Smooth muscle cell (in vitro differentiated cells): ENCODE results near the gene GRB10. TPM values are rescaled to one million over a fixed set of nuclear protein-coding genes. Genes with fewer than 3 reads are reported as not detected.

Experiments
- DNase-seq: peaks from one replicate; lab custom pipeline; 2025; ENCODE audit not compliant: unreplicated experiment; lab: John Stamatoyannopoulos, UW
- H2AFZ ChIP-seq: fragments of 200-600 bp; sonication (generic); 2 replicates; pipeline ENCODE4 v1.6.0; 2016; ENCODE audit warnings: antibody characterized with exemption, low read depth, mild to moderate bottlenecking
- H3F3A ChIP-seq: fragments of 200-600 bp; sonication (generic); 2 replicates; pipeline ENCODE4 v1.6.0; 2017; ENCODE audit warnings: antibody characterized with exemption, low read depth
- H3K27ac ChIP-seq: fragments of 200-600 bp; sonication (generic); 2 replicates; pipeline ENCODE4 v1.5.1; 2016; ENCODE audit warnings: low read depth, mild to moderate bottlenecking
- H3K27me3 ChIP-seq: fragments of 200-600 bp; sonication (generic); 2 replicates; pipeline ENCODE4 v1.6.1; 2016; ENCODE audit warnings: low read depth, mild to moderate bottlenecking
- H3K36me3 ChIP-seq: fragments of 200-600 bp; sonication (generic); 2 replicates; pipeline ENCODE4 v1.5.1; 2016; ENCODE audit warnings: low read depth
- H3K4me1 ChIP-seq: fragments of 200-600 bp; sonication (generic); 2 replicates; pipeline ENCODE4 v1.5.1; 2016; ENCODE audit warnings: low read depth
- H3K4me2 ChIP-seq: fragments of 200-600 bp; sonication (generic); 2 replicates; pipeline ENCODE4 v1.6.0; 2016; ENCODE audit warnings: mild to moderate bottlenecking
- H3K4me3 ChIP-seq: fragments of 200-600 bp; sonication (generic); 2 replicates; pipeline ENCODE4 v1.5.1; 2016; ENCODE audit warnings: mild to moderate bottlenecking
- H3K79me2 ChIP-seq: fragments of 200-600 bp; sonication (generic); 2 replicates; pipeline ENCODE4 v1.6.0; 2016; ENCODE audit warnings: low read depth, mild to moderate bottlenecking
- H3K9ac ChIP-seq: fragments of 200-600 bp; sonication (generic); 2 replicates; pipeline ENCODE4 v1.6.0; 2016; ENCODE audit warnings: low read depth
- H3K9me3 ChIP-seq: fragments of 200-600 bp; sonication (generic); replicated peaks from 2 replicates; pipeline ENCODE4 v1.5.1; 2016; ENCODE audit warnings: low read depth
- H4K20me1 ChIP-seq: fragments of 200-600 bp; sonication (generic); 2 replicates; pipeline ENCODE4 v1.6.0; 2016; ENCODE audit warnings: low read depth
- WGBS: methylation state at CpG from one replicate; pipeline ENCODE4 v1.1.7; 2016; ENCODE audit warnings: low lambda C conversion rate; 5-methylcytosine and 5-hydroxymethylcytosine counted together
- polyA plus RNA-seq: library from polyadenylated mRNA; unstranded; fragments of >200 nt; fragmentation: Nextera tagmentation; extraction: Ambion mirVana; gene quantifications from 2 replicates; pipeline ENCODE4 v1.2.1, GENCODE V29; 2016
- total RNA-seq: library from RNA; depleted of rRNA; stranded (reverse); fragments of >200 nt; gene quantifications from 2 replicates; pipeline ENCODE4 v1.2.3, GENCODE V29; 2014
- TF ChIP-seq, protein P1 (sequence below): fragments of 200-600 bp; sonication (generic); IDR thresholded peaks from 2 replicates; pipeline ENCODE4 v1.5.1; 2017; ENCODE audit warnings: borderline replicate concordance, mild to moderate bottlenecking, antibody characterized with exemption; ENCODE audit not compliant: insufficient read depth, poor library complexity, severe bottlenecking

The GRB10 gene
- total and polyA plus RNA-seq, 2 experiments from 2014 or later = 18.0 to 20.1 TPM

DNA sequence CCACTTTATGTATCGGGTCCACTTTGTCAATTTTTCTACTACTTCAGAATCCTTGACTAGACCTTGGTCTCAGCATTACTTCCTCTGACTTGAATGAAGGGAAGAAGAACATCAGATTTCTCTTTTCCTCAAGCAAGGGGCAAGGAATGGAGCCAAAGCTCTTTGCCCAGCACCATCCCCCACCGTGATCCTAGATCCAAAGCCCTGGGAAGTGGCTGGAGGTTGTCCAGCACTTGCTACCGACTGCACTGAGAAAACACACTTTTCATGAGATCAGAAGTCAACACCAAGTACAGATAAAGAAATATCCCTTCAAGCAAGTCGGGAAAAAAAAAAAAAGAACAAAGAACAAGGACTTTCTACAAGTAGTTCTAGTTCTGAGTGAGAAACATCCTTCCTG is 115.4 kb downstream of the GRB10 start:
- 85% methylated on average over 4 of the region's 4 CpGs for WGBS
- H3K9me3 ChIP-seq = no peaks in the 10 kb centered on the region
- no peaks in the 10 kb centered on the region for H3K36me3 ChIP-seq
- H3K27me3 ChIP-seq = no peaks in the 10 kb centered on the region
- peaks cover 82% of the 10 kb centered on the region for H4K20me1 ChIP-seq
- H3K4me3 ChIP-seq = no peak overlapping the region
- DNase-seq = no peak
- H3K79me2 ChIP-seq = peaks cover 16% of the 10 kb centered on the region
- H2AFZ ChIP-seq = no peak overlapping the region
- H3F3A ChIP-seq = no peaks in the 10 kb centered on the region
- H3K9ac ChIP-seq = no peak overlapping the region
- no peak overlapping the region for H3K4me2 ChIP-seq
- no peak overlapping the region for H3K27ac ChIP-seq
- TF ChIP-seq, protein P1, sequence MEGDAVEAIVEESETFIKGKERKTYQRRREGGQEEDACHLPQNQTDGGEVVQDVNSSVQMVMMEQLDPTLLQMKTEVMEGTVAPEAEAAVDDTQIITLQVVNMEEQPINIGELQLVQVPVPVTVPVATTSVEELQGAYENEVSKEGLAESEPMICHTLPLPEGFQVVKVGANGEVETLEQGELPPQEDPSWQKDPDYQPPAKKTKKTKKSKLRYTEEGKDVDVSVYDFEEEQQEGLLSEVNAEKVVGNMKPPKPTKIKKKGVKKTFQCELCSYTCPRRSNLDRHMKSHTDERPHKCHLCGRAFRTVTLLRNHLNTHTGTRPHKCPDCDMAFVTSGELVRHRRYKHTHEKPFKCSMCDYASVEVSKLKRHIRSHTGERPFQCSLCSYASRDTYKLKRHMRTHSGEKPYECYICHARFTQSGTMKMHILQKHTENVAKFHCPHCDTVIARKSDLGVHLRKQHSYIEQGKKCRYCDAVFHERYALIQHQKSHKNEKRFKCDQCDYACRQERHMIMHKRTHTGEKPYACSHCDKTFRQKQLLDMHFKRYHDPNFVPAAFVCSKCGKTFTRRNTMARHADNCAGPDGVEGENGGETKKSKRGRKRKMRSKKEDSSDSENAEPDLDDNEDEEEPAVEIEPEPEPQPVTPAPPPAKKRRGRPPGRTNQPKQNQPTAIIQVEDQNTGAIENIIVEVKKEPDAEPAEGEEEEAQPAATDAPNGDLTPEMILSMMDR = no peak
- H3K4me1 ChIP-seq = no peaks in the 10 kb centered on the region

DNA sequence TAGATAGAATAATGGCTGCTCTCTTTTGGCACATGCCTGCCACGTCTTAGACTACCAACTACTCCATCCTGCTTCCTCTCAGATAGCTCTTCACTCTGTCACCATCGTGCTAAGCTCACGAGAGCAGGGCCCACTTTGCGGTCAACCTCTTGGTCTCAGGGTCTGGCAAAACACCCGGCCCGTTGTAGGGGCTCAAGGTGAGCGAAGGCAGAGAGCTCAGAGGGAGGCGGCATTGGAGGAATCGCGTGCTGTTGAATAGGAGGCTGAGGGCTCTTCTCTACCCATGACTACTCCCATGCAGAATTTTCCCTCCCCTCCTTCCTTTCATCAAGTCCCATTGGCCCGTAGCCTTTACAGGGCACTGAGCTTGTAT is 116.6 kb downstream of the GRB10 start:
- no peak for DNase-seq
- H3K4me3 ChIP-seq = no peak overlapping the region
- TF ChIP-seq, protein P1 = no peak
- H3K27me3 ChIP-seq = no peaks in the 10 kb centered on the region
- no peaks in the 10 kb centered on the region for H3K4me1 ChIP-seq
- H3K4me2 ChIP-seq = no peak overlapping the region
- no peaks in the 10 kb centered on the region for H3F3A ChIP-seq
- 97% methylated on average over 11 of the region's 11 CpGs for WGBS
- H3K36me3 ChIP-seq = no peaks in the 10 kb centered on the region
- H2AFZ ChIP-seq = no peak overlapping the region
- no peak overlapping the region for H3K27ac ChIP-seq
- no peak overlapping the region for H3K9ac ChIP-seq
- H4K20me1 ChIP-seq = peaks cover 81% of the 10 kb centered on the region
- peaks cover 16% of the 10 kb centered on the region for H3K79me2 ChIP-seq
- H3K9me3 ChIP-seq = no peaks in the 10 kb centered on the region

DNA sequence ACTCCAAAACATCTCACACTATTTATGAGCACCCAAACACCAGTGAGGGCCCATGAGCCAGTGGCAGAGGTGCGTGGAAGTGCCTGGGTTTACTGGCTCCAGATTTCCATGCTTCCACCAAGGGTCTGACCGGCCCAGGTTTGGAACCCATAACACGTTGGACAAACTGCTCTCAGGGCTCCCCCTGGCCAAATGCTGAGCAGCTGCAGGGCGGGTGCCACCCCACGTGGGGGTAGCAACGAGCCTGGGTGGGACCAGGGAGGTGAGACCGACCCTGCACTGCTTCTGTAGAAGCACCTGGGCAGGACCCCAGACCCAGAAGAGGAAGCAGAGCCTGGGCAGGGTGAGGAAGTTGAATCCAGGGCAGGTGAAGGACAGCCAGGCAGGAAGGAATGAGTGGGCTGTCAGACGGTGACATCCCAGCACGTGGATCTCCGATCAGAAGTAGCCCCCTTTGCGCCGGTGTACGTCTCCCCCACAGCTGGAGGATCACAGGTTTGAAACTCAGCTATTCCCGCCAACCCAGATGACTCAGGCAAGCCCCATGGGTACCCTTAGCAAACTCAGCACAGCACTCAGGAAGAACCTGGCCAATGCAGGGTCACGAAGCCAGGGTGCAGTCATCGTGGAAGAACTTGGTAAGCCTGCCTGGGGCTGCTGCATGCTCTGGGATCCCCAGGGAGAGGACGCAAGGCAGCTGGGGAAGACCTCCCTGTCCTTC is 117.1 kb downstream of the GRB10 start:
- no peak overlapping the region for H3K9ac ChIP-seq
- 93% methylated on average over 17 of the region's 17 CpGs for WGBS
- peaks cover 76% of the 10 kb centered on the region for H4K20me1 ChIP-seq
- H3K79me2 ChIP-seq = peaks cover 16% of the 10 kb centered on the region
- H3K4me3 ChIP-seq = no peak overlapping the region
- peak overlapping the region; percentile 25 for H3K4me2 ChIP-seq
- H3K4me1 ChIP-seq = no peaks in the 10 kb centered on the region
- H3K9me3 ChIP-seq = no peaks in the 10 kb centered on the region
- no peak overlapping the region for H3K27ac ChIP-seq
- no peaks in the 10 kb centered on the region for H3K36me3 ChIP-seq
- H3K27me3 ChIP-seq = no peaks in the 10 kb centered on the region
- H3F3A ChIP-seq = no peaks in the 10 kb centered on the region
- no peak overlapping the region for H2AFZ ChIP-seq
- TF ChIP-seq, protein P1 = no peak
- no peak for DNase-seq

DNA sequence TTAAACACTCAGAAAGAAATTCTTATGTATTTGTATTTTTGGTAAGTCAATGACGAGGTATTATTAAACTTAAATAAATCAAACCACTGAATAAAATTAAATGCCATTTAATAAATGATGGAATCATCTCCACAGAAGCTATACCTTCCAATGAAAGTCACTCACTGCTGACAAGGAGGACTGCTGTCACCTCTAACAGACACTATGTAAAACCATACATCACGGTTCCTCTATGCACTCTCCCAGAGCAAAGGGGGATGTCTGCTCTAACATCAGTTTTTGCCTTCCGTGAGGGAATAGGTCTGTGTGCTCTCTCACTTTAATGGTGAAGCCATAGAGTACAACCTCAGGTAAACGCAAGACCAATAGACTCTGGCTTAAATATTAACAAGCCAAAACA is 117.8 kb downstream of the GRB10 start:
- Histone ChIP-seq H3K4me2 (peak overlapping the region; percentile 25), H3K4me1 (no peaks in the 10 kb centered on the region)
- TF ChIP-seq, protein P1 = no peak

More for the DNA sequence above, 117.8 kb downstream of the GRB10 start:
- Histone ChIP-seq H3K79me2 (peaks cover 14% of the 10 kb centered on the region), H3K4me3 (no peak overlapping the region), H3K27me3 (no peaks in the 10 kb centered on the region), H2AFZ (no peak overlapping the region), H3K36me3 (no peaks in the 10 kb centered on the region), H3K27ac (peak overlapping the region; percentile 41), H4K20me1 (peaks cover 73% of the 10 kb centered on the region), H3F3A (no peaks in the 10 kb centered on the region), H3K9me3 (no peaks in the 10 kb centered on the region), H3K9ac (no peak overlapping the region)
- DNase-seq = no peak
- 77% methylated on average over 4 of the region's 4 CpGs for WGBS
